Fibroblast of the aortic adventitia (primary cell): Measurements from ENCODE around the gene IGF1. TPM values are rescaled to one million over a fixed set of nuclear protein-coding genes. Genes with fewer than 3 reads are reported as not detected.
A peak's percentile ranks its signal among the peaks of the same experiment; 100 is the strongest.

ENCODE experiments used
- DNase-seq: peaks from one replicate; pipeline ENCODE4 v3.0.0-alpha.2; 2010; ENCODE audit warnings: low read depth
- H3K4me3 ChIP-seq: 2 replicates; pipeline ENCODE4 v1.5.1; 2011; ENCODE audit warnings: low read depth, mild to moderate bottlenecking, control low read depth, low read length, moderate library complexity
- total RNA-seq: library from RNA; depleted of rRNA; stranded (reverse); fragments of >200 nt; gene quantifications from 2 replicates; pipeline ENCODE4 v1.2.3, GENCODE V29; 2012; ENCODE audit warnings: low replicate concordance
- TF ChIP-seq, protein P1 (sequence below): IDR thresholded peaks from 2 replicates; pipeline ENCODE4 v1.5.1; 2011; ENCODE audit warnings: mild to moderate bottlenecking, low read length, control low read depth, inconsistent platforms; ENCODE audit not compliant: insufficient read depth

Gene IGF1
- total RNA-seq, 1 donor: 0.63 TPM

DNA sequence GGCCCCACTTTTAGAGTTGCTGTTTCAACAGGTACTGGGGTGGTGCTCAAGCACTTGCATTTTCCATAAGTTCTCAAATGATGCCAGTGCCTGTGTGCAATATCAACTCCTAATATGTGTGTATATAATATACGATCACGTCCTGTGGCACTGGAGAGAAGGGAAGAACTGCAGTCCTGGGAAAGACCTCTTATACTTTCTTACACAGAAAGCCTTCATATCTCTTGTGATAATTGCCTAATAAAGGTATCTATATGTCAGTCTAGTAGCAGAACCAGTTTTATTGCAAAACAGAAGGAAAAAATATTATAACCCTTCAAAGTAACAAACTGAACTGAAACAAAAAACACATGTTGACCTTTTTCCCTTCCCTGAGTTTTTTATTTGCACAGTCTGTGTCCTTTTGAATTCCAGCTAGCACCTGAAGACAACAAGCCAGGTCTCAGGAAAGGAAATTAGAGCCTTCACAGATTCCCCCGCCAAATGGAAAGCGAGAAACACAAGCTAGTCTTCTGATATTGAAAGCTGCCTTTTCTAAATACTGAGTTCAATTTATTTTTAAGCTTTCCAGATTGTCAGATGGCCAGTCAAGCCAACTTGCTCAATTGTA, 44.4 kb downstream of the IGF1 start:
- DNase-seq: no peak
- TF ChIP-seq, protein P1, sequence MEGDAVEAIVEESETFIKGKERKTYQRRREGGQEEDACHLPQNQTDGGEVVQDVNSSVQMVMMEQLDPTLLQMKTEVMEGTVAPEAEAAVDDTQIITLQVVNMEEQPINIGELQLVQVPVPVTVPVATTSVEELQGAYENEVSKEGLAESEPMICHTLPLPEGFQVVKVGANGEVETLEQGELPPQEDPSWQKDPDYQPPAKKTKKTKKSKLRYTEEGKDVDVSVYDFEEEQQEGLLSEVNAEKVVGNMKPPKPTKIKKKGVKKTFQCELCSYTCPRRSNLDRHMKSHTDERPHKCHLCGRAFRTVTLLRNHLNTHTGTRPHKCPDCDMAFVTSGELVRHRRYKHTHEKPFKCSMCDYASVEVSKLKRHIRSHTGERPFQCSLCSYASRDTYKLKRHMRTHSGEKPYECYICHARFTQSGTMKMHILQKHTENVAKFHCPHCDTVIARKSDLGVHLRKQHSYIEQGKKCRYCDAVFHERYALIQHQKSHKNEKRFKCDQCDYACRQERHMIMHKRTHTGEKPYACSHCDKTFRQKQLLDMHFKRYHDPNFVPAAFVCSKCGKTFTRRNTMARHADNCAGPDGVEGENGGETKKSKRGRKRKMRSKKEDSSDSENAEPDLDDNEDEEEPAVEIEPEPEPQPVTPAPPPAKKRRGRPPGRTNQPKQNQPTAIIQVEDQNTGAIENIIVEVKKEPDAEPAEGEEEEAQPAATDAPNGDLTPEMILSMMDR: no peak
- H3K4me3 ChIP-seq: no peak overlapping the region

DNA sequence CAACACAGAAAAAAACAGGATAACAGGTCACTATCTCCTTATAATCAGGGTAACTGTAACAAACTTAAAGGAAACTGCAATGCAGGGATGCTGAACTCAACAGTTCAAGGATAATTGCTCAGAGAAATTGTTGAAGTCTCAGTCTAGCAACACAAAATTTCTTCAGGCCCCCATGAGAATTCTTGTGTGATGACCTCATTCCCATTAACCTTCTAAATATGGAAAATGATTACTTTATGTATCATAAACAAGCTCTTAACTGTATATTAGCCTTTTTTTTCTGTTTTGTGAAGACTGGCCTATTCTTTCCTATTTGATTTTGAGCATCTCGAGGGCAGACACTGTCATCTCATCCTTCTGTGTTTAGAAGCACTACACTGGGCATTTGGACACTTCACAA, 47.1 kb downstream of the IGF1 start:
- no peak overlapping the region for H3K4me3 ChIP-seq
- no peak for DNase-seq
- TF ChIP-seq, protein P1: no peak

DNA sequence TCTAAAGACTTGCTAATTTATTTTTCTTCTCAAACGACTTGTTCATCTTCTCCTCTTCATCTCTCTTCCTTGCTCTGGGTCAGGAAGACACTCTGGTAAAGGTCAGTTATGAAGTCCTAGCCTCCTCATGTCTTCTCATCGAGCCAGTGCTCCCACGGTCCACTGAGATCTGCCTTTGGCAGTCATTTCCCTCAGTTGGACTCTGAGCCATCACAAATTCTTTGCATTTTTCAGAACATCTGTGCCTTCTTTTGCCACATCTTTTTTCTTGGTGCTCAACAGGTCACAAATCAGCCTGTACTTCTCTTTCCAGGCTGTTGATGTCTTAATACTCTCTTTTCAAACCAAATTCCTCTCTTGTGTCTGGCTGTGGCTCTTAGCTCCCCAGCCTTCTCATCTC, 49.7 kb downstream of the IGF1 start:
- no peak overlapping the region for H3K4me3 ChIP-seq
- TF ChIP-seq, protein P1: no peak
- no peak for DNase-seq

DNA sequence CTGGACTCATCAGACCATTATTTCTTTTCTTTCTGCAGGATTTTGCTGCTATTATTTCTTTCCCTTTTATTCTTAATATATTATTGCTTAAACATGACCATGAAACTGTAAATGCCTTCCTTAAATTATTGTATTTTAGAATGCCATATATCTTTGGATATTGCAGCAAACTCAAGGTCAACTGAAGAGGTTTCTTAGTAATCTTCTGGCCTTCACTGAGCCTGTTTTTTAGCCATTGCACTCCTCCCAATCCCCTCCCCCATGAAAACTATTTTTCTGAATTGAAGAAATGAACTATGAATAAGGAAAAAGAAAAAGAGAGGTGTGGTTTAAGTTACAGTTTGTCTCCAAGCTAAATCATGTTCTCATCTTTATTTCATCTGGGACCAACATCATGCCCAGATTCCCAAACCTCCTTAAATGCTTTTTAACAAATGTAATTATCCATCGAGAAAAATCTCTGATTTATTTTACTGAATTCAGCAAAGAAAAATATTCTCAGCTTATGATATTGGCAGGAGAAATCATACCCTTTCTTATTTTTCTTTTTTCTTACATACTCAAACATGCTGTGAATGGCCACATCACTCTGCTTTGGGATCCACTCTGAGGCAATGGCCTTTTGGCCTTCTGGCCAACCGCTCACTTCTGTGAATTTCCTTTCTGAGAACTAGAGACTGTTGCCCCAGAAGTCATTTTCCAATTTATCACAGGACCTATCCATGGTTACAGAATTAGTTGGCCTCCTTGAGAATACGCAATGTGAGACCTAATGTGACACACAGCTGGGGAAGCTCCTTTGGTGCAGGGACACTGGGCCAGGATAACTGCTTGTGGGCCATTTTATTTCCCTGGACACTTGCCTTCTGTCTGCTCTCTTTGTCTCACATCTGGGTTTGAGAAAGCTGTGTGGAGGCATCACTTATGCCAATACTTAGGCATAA, 50.9 kb downstream of the IGF1 start:
- no peak for DNase-seq
- H3K4me3 ChIP-seq: no peak overlapping the region
- TF ChIP-seq, protein P1: no peak

DNA sequence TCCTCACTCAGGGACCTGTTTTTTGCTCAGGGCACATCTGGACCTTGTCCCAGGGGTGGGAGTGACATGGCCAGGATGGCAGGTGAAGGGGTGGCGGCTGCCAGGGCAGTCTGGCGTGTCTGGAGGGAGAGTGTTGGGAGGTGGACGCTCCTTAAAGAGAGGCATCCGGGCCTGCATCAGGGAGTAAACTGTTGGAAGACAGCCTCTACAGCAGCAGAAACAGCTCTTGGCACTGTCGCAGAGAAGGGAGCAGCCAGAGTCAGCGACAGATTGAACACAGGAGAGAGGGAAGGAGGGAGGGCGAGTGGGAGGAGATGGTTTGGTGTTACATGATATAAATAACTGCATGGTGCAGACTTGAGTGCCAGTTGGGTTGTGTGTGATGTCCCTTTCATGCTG, 52.8 kb downstream of the IGF1 start:
- DNase-seq: peak; percentile 38
- TF ChIP-seq, protein P1: no peak
- H3K4me3 ChIP-seq: peak overlapping the region; percentile 5

DNA sequence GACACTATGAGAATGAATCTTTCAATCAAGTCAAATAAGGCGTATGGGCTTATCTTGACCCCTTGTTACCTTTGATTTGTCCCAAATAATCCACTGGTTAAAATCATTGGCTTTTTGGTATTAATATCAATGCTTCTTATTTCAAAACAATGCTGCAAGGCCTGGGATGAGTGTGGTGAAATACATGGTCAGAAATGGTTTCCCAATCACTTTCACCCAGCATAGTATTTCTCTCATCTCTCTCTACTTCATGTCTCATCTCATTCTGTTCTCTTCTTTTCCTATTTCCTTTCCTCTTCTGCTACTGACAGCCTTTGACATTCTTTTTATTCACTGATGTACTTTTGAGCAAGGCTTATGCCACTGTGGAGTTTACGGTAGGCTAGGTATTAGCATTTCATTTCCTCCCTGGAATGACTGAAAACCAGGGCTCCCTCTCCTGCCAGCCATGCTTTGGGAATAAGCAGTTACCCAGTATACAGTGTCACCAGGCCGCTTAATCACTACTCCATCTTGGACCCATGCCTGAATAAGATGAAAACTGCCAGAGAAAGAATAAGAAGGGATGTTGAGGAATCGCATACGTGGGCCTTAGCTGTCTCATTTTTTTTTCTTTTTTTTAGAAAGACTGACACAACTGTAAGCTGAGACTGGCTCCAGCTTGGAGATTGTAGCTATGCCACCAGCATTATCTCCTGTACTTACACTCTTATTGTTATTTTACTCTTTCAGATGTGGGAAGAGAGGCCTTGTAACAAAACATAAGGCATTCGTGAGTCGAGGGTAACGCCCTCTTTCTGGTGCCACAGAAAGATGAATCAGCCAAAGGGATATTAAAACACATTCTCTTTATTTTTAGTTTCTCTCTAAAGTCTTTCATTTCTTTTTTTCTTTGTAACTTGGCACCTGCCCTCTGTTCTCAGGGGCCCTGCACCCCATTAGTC, 53.5 kb downstream of the IGF1 start:
- peak; percentile 70 for DNase-seq
- H3K4me3 ChIP-seq: no peak overlapping the region
- TF ChIP-seq, protein P1: no peak
